GM12878 (cell line): ENCODE results near the gene QSOX2. TPM values are rescaled to one million over a fixed set of nuclear protein-coding genes. Genes with fewer than 3 reads are reported as not detected.

Experiments
- ATAC-seq: fragments of 200-7000 bp; cut with Tn5 transposase; 3 replicates; pipeline ENCODE4 v1.9.1; 2020; ENCODE audit warnings: mild to moderate bottlenecking, moderate library complexity
- BruUV-seq: library from RNA; stranded (reverse); fragments of 400-500 nt; replicated peaks from 2 replicates; lab custom pipeline; 2021; lab: Mats Ljungman, UMichigan
- CTCF ChIA-PET: fragments of 300-600 bp; sonication (Branson Sonifier 250); formaldehyde crosslinking; extraction: SDS; loops from one replicate; lab custom pipeline; 2021; ENCODE audit warnings: inconsistent platforms; lab: Yijun Ruan, JAX
- POLR2A ChIA-PET: fragments of 350-600 bp; formaldehyde crosslinking; extraction: SDS; loops from one replicate; lab custom pipeline; 2021; ENCODE audit warnings: inconsistent platforms; lab: Charles Lee
- RAD21 ChIA-PET: fragments of 300-600 bp; sonication (Branson Sonifier 250); formaldehyde crosslinking; loops from one replicate; lab custom pipeline; 2023; ENCODE audit warnings: antibody characterized with exemption; ENCODE audit not compliant: unreplicated experiment; lab: Charles Lee
- SMC1A ChIA-PET: fragments of 300-600 bp; sonication (Branson Sonifier 250); formaldehyde crosslinking; loops from one replicate; lab custom pipeline; 2023; ENCODE audit not compliant: unreplicated experiment, uncharacterized antibody; lab: Charles Lee
- DNase-seq: peaks from one replicate; pipeline ENCODE4 v3.0.0-alpha.2; 2011; ENCODE audit warnings: low read depth, low spot score
- FAIRE-seq: peaks from 3 replicates; lab custom pipeline; 2011; peaks lifted over from hg19 to GRCh38; lab: Jason Lieb, UNC
- H2AFZ ChIP-seq: 2 replicates; pipeline ENCODE4 v1.6.0; 2011; ENCODE audit warnings: low read depth, low read length, control low read depth; ENCODE audit not compliant: control insufficient read depth
- H3K27ac ChIP-seq: 2 replicates; pipeline ENCODE4 v1.5.1; 2011; ENCODE audit warnings: control low read depth; ENCODE audit not compliant: control insufficient read depth, insufficient read depth
- H3K27me3 ChIP-seq, 2 experiments: replicated peaks in 1 of 2; 2 replicates each; pipeline versions ENCODE4 v1.6.0 to v1.6.1; 2011; ENCODE audit warnings: low read length in 1 of 2; ENCODE audit not compliant: control insufficient read depth in 2 of 2, insufficient read depth in 2 of 2
- H3K36me3 ChIP-seq, 2 experiments: 2 replicates each; pipeline ENCODE4 v1.5.1; 2011; ENCODE audit warnings: low read length in 1 of 2; ENCODE audit not compliant: control insufficient read depth in 2 of 2, insufficient read depth in 2 of 2
- H3K4me1 ChIP-seq: 2 replicates; pipeline ENCODE4 v1.6.1; 2011; ENCODE audit warnings: mild to moderate bottlenecking, low read length, moderate library complexity, mixed read lengths; ENCODE audit not compliant: control insufficient read depth, insufficient read depth
- H3K4me2 ChIP-seq: 2 replicates; pipeline ENCODE4 v1.6.0; 2011; ENCODE audit warnings: control low read depth; ENCODE audit not compliant: control insufficient read depth, insufficient read depth
- H3K4me3 ChIP-seq: fragments of 200-600 bp; sonication (generic); 2 replicates; pipeline ENCODE4 v1.5.1; 2016
- H3K79me2 ChIP-seq: 2 replicates; pipeline ENCODE4 v1.6.0; 2011; ENCODE audit warnings: low read length; ENCODE audit not compliant: control insufficient read depth, insufficient read depth
- H3K9ac ChIP-seq: 2 replicates; pipeline ENCODE4 v1.8.0; 2011; ENCODE audit warnings: low read length, control low read depth, mixed read lengths; ENCODE audit not compliant: control insufficient read depth, insufficient read depth
- H3K9me3 ChIP-seq: replicated peaks from 3 replicates; pipeline ENCODE4 v1.5.1; 2011; ENCODE audit warnings: mild to moderate bottlenecking, low read length; ENCODE audit not compliant: control insufficient read depth, insufficient read depth
- H4K20me1 ChIP-seq: 2 replicates; pipeline ENCODE4 v1.6.0; 2011; ENCODE audit not compliant: control insufficient read depth, insufficient read depth
- ASH2L ChIP-seq: fragments of 300-600, 200-600 bp; sonication (generic); IDR thresholded peaks from 2 replicates; pipeline ENCODE4 v1.6.1; 2017; ENCODE audit warnings: low read depth, mild to moderate bottlenecking, borderline replicate concordance
- EP300 ChIP-seq, 2 experiments: fragments of 150-350 bp in 1 of 2; IDR thresholded peaks; 2 replicates each; pipeline ENCODE4 v1.6.1; 2011 to 2012; ENCODE audit warnings: low read depth in 2 of 2, low read length in 2 of 2, borderline replicate concordance in 1 of 2, improper control_type of control experiment in 1 of 2, inconsistent platforms in 1 of 2; ENCODE audit not compliant: control insufficient read depth in 1 of 2
- GABPA ChIP-seq: IDR thresholded peaks from 2 replicates; pipeline ENCODE4 v1.6.1; 2014; ENCODE audit warnings: antibody characterized with exemption, low read depth, mild to moderate bottlenecking, inconsistent platforms
- POU2F2 ChIP-seq: IDR thresholded peaks from 3 replicates; pipeline ENCODE4 v1.6.1; 2011; ENCODE audit warnings: low read depth, mild to moderate bottlenecking, low read length, borderline replicate concordance
- RAD51 ChIP-seq: fragments of 450-650 bp; IDR thresholded peaks from 2 replicates; pipeline ENCODE4 v1.6.1; 2016; ENCODE audit warnings: moderate library complexity, mild to moderate bottlenecking, inconsistent platforms
- RELA ChIP-seq: fragments of 450-650 bp; IDR thresholded peaks from 2 replicates; pipeline ENCODE4 v1.8.0; 2014; ENCODE audit warnings: borderline replicate concordance; ENCODE audit not compliant: partially characterized antibody
- ZNF207 ChIP-seq: fragments of 450-650 bp; IDR thresholded peaks from 2 replicates; pipeline ENCODE4 v1.6.1; 2014; ENCODE audit warnings: antibody characterized with exemption, mild to moderate bottlenecking, borderline replicate concordance
- WGBS: methylation state at CpG from one replicate; pipeline ENCODE4 v1.1.6; 2016; ENCODE audit warnings: low lambda C conversion rate; ENCODE audit not compliant: insufficient replicate concordance, insufficient coverage; ENCODE audit errors: missing lambda C conversion rate; 5-methylcytosine and 5-hydroxymethylcytosine counted together
- in situ Hi-C: fragments of 300-500 bp; cut with MboI; formaldehyde crosslinking; loops from 9 replicates; pipeline ENCODE4 v1.14.3; 2018; ENCODE audit warnings: mixed read lengths
- intact Hi-C: fragments of 100-400 bp; cut with micrococcal nuclease; formaldehyde crosslinking; loops from one replicate; pipeline ENCODE4 v1.14.2; 2022; ENCODE audit not compliant: unreplicated experiment
- polyA plus RNA-seq, 11 experiments: library from polyadenylated mRNA; depleted of rRNA in 4 of 11; unstranded in 6 of 11; stranded (reverse) in 5 of 11; fragments of >200 nt; fragmentation: Nextera tagmentation in 4 of 11; fragmentation: Illumina TruSeq in 1 of 11; extraction: Ambion mirVana in 4 of 11; extraction: Trizol in 1 of 11; gene quantifications; 1 replicate in 1 of 11; 2 replicates in 10 of 11; pipeline versions ENCODE4 v1.2.1 to v1.2.3, GENCODE V29; 2011 to 2016; ENCODE audit warnings: inconsistent platforms in 2 of 11, missing spikeins in 2 of 11, low read depth in 1 of 11
- total RNA-seq, 4 experiments: library from RNA; depleted of rRNA in 3 of 4; stranded (reverse); fragments of >200 nt in 3 of 4; fragmentation: Illumina TruSeq in 1 of 4; extraction: Trizol in 1 of 4; gene quantifications; 2 replicates each; pipeline versions ENCODE4 v1.2.1 to v1.2.3, GENCODE V29; 2013 to 2021
- TF ChIP-seq, protein P1 (sequence below): fragments of 450-650 bp; IDR thresholded peaks from 2 replicates; pipeline ENCODE4 v1.6.1; 2017; ENCODE audit warnings: mild to moderate bottlenecking, moderate library complexity
- TF ChIP-seq, protein P2 (sequence below): IDR thresholded peaks from 2 replicates; pipeline ENCODE4 v1.6.1; 2011; ENCODE audit warnings: low read depth, low read length, improper control_type of control experiment, borderline replicate concordance
- TF ChIP-seq, protein P3 (sequence below): fragments of 450-650 bp; formaldehyde crosslinking; IDR thresholded peaks from 2 replicates; pipeline ENCODE4 v1.4.0; 2022; ENCODE audit warnings: mild to moderate bottlenecking, moderate library complexity
- TF ChIP-seq, protein P4 (sequence below): fragments of 450-650 bp; IDR thresholded peaks from 2 replicates; pipeline ENCODE4 v1.6.1; 2017; ENCODE audit warnings: mild to moderate bottlenecking, low read depth, inconsistent platforms; ENCODE audit not compliant: poor library complexity, severe bottlenecking

The QSOX2 gene
- total and polyA plus RNA-seq, 10 of the 15 experiments (the other 5 are each of a cell fraction or from before 2014, with no cell fraction given): 0.34 to 16.1 (median 8.2) TPM

DNA sequence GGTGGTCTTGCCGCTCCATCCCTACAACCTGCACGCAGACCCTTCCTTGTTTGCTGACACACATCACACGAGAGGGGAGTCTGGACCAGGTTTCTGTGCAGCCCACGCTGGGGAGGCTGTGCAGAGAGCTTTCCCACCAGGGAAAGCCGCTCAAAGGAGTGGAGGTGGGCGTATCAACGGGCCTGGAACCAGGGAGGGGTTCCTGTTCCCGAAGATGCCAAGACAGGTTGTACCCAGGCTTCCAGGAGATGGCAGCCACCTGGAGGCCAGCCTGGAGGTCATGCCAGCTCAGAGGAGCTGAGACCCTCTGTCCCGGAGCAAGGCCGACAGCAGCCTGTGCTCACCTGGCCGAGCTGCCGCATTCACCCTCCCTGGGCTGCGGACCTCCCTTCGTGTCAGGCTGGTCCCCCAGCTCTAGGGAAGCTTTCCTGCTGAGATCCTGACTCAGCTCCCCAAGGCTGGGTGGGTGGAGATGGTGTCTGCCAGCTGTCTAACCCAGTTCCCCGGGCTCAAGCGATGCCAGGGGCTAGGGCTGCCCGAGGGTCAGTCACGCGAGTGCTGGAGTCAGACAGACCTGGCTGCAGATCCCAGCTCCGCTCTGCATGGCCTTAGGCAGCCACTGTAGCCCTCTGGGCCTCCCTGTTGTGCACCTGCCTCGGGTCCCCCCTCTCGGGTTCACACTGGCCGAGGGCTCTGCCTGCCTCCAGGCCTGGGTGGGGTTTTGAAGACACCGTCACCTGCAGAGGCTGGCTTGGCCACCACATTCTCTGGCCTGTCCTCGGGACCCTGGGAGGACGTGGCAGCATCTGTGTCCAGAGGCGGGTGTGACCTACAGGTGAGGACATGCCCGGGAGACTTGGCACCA is 28.5 kb upstream of the QSOX2 start:
- no peak overlapping the region for H3K9ac ChIP-seq
- in situ Hi-C loops: loop anchor here (5.0 kb wide), 1 partner anchor 102 kb away; no protein-coding TSS in a partner anchor
- ChIA-PET RAD21 (no interaction called here), SMC1A (no interaction called here), POLR2A (no interaction called here), CTCF (interaction anchor here (1.3 kb wide), 1 partner anchor 9 kb away, joined by 4 read pairs; no protein-coding TSS in a partner anchor)
- intact Hi-C loops: no loop called here
- no peaks in the 10 kb centered on the region for H3K9me3 ChIP-seq
- DNase-seq (no peak), ATAC-seq (no peak), FAIRE-seq (no peak)
- no peak overlapping the region for H3K27ac ChIP-seq
- WGBS: 36% methylated on average over 28 of the region's 28 CpGs
- H3K27me3 ChIP-seq: peaks cover 0 to 2% of the 10 kb centered on the region in 2 experiments; a peak in 2 of 4 replicates
- H4K20me1 ChIP-seq: no peaks in the 10 kb centered on the region
- no peak overlapping the region for H2AFZ ChIP-seq
- no peak overlapping the region for H3K4me3 ChIP-seq
- no TSS peak for BruUV-seq
- TF ChIP-seq RAD51: no peak
- TF ChIP-seq ASH2L: no peak
- no peak for TF ChIP-seq POU2F2
- TF ChIP-seq, protein P1, sequence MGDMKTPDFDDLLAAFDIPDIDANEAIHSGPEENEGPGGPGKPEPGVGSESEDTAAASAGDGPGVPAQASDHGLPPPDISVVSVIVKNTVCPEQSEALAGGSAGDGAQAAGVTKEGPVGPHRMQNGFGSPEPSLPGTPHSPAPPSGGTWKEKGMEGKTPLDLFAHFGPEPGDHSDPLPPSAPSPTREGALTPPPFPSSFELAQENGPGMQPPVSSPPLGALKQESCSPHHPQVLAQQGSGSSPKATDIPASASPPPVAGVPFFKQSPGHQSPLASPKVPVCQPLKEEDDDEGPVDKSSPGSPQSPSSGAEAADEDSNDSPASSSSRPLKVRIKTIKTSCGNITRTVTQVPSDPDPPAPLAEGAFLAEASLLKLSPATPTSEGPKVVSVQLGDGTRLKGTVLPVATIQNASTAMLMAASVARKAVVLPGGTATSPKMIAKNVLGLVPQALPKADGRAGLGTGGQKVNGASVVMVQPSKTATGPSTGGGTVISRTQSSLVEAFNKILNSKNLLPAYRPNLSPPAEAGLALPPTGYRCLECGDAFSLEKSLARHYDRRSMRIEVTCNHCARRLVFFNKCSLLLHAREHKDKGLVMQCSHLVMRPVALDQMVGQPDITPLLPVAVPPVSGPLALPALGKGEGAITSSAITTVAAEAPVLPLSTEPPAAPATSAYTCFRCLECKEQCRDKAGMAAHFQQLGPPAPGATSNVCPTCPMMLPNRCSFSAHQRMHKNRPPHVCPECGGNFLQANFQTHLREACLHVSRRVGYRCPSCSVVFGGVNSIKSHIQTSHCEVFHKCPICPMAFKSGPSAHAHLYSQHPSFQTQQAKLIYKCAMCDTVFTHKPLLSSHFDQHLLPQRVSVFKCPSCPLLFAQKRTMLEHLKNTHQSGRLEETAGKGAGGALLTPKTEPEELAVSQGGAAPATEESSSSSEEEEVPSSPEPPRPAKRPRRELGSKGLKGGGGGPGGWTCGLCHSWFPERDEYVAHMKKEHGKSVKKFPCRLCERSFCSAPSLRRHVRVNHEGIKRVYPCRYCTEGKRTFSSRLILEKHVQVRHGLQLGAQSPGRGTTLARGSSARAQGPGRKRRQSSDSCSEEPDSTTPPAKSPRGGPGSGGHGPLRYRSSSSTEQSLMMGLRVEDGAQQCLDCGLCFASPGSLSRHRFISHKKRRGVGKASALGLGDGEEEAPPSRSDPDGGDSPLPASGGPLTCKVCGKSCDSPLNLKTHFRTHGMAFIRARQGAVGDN: no peak
- TF ChIP-seq, protein P2, sequence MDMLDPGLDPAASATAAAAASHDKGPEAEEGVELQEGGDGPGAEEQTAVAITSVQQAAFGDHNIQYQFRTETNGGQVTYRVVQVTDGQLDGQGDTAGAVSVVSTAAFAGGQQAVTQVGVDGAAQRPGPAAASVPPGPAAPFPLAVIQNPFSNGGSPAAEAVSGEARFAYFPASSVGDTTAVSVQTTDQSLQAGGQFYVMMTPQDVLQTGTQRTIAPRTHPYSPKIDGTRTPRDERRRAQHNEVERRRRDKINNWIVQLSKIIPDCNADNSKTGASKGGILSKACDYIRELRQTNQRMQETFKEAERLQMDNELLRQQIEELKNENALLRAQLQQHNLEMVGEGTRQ: no peak
- no peak for TF ChIP-seq EP300 (IDR thresholded peaks at IDR 0.05; ENCODE audit: borderline replicate concordance in 1 of 2, control insufficient read depth in 1 of 2, low read depth in 2 of 2, low read length in 2 of 2)
- TF ChIP-seq, protein P3, sequence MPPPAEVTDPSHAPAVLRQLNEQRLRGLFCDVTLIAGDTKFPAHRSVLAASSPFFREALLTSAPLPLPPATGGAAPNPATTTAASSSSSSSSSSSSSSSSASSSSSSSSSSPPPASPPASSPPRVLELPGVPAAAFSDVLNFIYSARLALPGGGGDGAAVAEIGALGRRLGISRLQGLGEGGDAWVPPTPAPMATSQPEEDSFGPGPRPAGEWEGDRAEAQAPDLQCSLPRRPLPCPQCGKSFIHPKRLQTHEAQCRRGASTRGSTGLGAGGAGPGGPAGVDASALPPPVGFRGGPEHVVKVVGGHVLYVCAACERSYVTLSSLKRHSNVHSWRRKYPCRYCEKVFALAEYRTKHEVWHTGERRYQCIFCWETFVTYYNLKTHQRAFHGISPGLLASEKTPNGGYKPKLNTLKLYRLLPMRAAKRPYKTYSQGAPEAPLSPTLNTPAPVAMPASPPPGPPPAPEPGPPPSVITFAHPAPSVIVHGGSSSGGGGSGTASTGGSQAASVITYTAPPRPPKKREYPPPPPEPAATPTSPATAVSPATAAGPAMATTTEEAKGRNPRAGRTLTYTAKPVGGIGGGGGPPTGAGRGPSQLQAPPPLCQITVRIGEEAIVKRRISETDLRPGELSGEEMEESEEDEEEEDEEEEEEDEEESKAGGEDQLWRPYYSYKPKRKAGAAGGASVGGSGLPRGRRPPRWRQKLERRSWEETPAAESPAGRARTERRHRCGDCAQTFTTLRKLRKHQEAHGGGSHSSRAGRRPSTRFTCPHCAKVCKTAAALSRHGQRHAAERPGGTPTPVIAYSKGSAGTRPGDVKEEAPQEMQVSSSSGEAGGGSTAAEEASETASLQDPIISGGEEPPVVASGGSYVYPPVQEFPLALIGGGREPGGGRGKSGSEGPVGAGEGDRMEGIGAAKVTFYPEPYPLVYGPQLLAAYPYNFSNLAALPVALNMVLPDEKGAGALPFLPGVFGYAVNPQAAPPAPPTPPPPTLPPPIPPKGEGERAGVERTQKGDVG (CRISPR knock-in tag): no peak
- TF ChIP-seq GABPA: no peak
- TF ChIP-seq ZNF207: no peak
- TF ChIP-seq, protein P4, sequence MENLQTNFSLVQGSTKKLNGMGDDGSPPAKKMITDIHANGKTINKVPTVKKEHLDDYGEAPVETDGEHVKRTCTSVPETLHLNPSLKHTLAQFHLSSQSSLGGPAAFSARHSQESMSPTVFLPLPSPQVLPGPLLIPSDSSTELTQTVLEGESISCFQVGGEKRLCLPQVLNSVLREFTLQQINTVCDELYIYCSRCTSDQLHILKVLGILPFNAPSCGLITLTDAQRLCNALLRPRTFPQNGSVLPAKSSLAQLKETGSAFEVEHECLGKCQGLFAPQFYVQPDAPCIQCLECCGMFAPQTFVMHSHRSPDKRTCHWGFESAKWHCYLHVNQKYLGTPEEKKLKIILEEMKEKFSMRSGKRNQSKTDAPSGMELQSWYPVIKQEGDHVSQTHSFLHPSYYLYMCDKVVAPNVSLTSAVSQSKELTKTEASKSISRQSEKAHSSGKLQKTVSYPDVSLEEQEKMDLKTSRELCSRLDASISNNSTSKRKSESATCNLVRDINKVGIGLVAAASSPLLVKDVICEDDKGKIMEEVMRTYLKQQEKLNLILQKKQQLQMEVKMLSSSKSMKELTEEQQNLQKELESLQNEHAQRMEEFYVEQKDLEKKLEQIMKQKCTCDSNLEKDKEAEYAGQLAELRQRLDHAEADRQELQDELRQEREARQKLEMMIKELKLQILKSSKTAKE: no peak
- no peak for TF ChIP-seq RELA
- no peaks in the 10 kb centered on the region for H3K36me3 ChIP-seq
- no peaks in the 10 kb centered on the region for H3K4me1 ChIP-seq
- no peak overlapping the region for H3K4me2 ChIP-seq
- no peaks in the 10 kb centered on the region for H3K79me2 ChIP-seq
